HG03521 (cell line): ENCODE measurements around the gene BMP2K.
"Not testable (repeated sequence)": the region's sequence is repeated elsewhere in the genome, so short reads cannot be mapped to it uniquely, and the experiment has no call there.

Experiments used
- ATAC-seq: cut with Tn5 transposase; IDR thresholded peaks from one replicate; pipeline ENCODE4 v1.9.1; 2021; ENCODE audit warnings: mild to moderate bottlenecking, moderate library complexity; ENCODE audit not compliant: unreplicated experiment

Gene BMP2K

DNA sequence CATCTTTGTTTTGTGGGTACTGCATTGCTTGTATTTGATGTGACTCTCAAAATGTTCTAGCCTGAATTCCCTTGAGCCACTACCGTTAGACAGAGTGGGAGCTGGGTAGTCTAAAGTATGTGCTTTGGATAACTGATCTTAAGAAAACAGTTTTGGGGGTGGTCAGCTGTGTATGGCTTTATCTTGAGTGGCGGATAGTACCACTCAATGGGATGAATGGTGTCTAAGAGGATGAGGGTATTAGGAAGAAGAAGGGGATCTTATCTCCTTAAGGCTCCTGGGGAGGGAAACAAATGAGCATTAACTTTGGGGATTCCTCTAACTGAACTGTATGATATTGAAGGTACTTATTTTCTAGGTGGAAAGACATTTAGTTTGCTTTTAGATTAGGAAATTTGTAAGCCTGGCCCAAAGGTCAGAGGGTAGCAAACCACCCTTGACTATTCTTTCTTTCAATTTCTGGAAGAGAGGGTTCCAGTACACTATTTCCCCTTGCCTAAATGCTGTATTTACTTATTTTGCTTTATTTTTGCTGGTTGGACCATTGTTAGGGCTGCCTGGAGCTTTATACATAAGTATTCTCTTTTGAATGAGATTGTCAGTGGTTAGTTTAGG is 11.3 kb downstream of the BMP2K start:
- no peak for ATAC-seq

DNA sequence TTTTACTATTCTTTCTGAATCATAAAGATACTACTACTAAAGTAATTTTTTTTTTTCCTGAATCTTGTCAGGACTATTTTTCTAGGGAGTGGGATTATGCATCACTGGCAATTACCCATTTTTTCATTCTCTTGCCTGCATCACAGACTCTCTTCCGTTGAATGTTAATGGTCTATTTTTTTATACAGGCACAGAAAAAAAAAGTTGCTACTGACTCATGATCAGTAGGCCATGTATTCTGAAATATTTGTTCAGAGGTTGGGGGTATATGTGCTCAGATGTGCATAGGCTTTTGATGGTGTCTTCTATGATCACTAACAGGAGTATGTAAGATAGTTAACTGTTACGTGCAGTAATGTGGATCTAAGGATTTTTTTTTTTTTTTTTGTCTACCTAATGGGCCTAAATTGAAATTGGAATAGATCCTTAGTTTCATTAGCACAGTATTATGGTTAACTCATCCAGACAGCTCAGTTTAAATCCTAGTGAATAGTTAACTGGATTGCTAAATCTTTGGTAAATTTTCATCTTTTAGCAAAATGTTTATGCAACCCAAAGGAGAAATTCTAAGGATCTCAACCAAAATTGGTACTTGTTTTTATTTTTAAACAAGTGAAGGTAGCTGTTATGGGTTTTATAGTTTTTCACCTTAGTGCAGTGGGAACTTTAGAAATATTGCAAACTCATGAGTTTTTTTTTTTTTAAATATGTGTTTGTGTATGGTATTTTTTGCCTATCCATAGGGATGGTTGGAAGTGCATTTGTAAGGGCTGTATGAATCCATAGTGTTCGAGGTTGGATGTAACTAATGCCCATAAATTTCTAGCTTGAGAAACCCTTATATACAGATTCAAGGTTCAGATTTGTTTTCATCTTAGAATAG is 12.1 kb downstream of the BMP2K start:
- ATAC-seq: no peak

- ATAC-seq: not testable (repeated sequence)
Observed at GRCh38 chr4:78795594-78796416, 19.7 kb downstream of the BMP2K start.

GRCh38 chr4:78796526-78796925 is 20.4 kb downstream of the BMP2K start:
- ATAC-seq: no peak

GRCh38 chr4:78797777-78798284 is 21.7 kb downstream of the BMP2K start:
- ATAC-seq: no peak

DNA sequence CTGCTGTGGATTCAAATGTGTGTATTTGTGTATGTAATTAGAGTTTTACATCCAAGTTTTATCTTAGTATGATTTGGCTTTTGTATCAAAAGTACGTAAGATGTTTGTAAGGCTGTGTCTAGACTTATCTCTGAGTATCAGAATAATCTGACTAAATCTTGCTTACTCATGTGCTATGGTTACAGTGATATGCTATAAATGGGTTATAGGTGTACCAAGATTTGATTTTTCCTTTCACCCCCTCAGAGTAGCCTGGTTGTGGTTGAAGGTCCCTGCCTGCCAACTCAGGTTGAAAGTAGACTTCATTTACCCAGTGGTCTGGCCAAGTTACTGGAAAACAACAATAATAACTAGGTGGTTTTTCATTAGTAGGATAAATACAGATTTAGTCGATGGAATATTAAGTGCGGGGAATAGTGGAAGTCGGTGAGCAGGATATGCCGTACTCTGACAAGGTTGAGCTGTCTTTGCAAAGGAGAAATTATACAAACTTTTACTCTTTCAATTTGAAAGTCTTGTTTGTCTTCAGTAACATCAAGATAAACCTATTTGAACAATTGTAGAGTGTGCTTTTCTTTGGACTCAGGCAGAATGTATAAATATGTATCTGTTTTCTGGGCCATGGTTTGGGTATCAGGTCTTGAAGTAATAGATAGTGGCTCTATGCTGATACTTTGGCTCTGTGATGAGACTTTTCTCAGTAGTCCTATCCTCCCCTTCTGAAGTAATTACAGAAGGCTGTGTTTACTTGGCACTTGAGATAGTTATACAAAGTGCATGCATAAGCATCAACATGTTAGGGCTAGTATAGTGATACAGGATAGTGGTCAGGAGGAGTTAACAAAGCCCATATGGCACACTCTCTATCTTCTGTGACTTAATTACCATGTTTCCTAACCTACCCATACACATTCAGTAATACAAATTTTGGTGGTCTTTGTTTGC is 23.7 kb downstream of the BMP2K start:
- no peak for ATAC-seq

GRCh38 chr4:78800965-78801364 is 24.8 kb downstream of the BMP2K start:
- no peak for ATAC-seq

DNA sequence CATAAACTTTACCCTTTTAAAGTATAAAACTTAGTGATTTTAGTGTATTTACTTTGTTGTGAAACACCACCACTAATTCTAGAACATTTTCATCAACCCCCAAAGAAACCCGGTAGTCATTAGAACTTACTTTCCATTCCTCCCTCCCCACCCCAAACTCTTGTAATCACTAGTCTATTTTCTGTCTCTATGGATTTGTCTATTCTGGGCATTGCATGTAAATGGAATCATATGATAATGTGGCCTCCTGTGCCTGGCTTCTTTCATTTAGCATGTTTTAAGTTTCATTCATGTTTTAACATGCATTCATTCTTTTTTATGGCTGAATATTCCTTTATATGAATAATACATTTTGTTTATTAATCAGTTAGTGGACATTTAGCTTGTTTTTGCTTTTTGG is 27.8 kb downstream of the BMP2K start:
- ATAC-seq: no peak

DNA sequence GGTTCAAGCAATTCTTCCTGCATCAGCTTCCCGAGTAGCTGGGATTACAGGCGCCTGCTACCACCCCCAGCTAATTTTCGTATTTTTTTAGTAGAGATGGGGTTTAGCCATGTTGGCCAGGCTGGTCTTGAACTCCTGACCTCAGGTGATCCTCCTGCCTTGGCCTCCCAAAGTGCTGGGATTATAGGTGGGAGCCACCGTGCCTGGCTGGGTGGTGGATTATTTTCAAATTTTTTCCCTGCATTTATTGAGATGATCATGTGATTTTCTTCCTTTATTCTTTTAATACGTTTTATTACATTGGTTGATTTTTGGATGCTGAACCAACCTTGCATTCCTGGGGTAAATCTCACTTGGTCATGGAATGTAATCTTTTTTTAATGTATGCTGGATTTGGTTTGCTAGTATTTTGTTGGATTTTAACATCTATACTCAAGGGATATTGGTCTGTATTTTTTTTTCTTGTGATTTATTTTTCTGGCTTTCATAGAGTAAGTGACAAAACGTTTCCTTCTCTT is 30.9 kb downstream of the BMP2K start:
- no peak for ATAC-seq

DNA sequence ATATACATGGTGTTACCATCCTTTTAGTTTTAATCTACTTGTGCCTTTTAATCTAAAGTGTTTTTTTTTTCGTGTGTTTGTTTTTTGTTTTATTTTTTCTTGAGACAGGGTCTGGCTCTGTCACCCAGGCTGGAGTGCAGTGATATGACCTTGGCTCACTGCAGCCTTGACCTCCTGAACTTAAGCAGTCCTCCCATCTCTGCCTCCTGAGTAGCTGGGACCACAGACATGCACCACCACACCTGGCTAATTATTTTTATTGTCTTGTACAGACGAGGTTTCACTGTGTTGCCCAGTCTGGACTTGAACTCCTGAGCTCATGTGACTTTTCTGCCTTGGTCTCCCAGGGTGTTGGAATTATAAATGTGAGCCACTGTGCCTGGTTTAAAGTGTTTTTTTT is 33.1 kb downstream of the BMP2K start:
- ATAC-seq: no peak

DNA sequence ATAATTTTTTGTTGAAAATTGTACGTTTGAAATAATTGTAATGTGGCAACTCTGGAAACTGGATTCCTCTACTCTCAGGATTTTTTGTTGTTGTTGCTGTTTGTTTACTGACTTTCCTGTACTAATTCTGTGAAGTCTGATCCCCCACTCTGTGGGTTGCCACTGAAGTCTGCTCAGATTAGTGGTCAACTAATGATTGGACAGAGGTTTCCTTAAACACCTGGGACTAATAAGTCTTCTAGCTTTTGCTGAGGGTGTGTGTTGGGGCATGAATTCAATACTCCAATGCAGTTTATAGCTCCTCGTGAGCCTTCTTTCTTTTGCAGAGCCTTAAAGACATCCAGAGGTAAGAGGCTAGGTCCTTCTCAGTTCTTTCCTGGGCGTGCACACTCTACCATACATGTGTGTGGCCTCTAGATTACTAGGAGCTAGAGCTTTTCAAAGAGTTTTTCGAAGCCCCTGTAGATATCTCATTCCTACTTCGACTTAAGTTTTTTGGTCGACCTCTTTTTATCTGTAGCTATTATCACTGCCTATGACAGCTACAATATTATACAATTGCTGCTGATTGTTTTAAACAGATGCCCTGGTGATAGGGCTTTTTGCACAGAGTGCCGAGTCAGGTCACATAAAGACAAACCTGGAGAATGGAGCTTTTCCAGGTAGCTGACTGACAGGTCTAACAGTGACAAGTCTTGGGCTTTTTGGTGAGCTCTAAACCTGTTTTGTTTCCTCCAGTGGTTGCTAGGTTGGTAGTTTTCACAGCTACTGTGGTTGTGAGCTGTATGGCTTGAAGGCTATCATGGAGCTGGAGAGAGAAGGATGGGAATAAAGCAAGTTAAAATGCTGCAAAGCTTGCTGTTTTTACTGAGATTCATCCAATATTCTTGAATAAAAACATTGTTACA is 34.0 kb downstream of the BMP2K start:
- ATAC-seq: no peak

DNA sequence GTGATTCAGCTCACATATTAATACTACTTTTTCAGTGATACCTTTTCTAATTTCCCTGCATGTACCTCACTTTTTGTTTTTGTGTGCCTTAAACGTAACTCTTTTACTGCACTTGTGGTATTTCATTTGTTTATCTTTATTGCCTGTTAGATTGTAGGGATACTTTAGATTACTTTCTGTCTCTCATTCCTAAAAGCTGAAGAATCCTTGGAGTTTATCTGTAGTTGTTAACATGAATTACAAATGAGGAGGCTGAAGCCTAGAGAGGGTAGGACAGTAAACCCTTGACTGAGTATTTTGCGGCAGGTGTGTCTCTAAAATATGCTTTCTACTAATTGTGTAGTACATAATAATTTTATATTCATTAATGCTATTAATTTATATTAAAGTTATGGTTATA is 34.9 kb downstream of the BMP2K start:
- ATAC-seq: no peak

DNA sequence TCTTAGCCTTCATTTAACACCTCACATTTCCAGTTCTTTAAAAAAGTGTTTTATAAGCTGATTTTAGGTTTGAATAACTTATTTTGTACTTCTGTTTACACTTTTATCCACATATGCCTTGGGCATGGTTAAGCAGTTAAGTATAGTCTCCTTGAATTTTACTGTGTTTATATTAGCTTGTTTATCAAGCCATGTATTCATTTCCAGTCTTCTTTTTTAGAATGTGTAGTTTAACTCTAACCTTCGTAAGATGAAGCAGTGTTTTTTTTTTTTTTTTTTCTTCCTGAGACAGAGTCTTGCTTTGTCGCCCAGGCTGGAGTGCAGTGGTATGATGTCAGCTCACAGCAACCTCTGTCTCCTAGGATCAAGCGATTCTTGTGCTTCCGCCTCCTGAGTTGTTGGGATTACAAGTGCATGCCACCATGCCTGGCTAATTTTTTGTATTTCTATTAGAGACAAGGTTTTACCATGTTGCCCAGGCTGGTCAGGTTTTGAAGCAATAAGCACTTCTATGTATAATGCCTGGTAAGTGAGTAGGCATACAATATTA is 42.5 kb downstream of the BMP2K start:
- ATAC-seq: no peak

DNA sequence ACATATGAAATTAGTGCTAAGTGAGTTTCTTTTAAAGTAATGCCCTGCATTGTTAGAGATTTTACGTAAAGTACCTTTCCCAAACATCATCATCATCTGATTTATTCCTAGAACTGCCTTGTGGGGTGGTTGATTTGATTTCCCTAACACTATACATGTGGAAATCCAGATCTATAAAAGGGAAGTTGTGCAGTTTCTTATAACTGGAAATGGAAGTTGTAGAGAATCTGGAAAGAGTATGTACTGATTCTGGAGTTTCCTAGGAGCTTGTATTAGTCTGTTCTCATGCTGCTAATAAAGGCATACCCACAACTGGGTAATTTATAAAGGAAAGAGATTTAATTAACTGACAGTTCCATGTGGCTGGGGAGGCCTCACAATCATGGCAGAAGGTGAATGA is 47.9 kb downstream of the BMP2K start:
- no peak for ATAC-seq

DNA sequence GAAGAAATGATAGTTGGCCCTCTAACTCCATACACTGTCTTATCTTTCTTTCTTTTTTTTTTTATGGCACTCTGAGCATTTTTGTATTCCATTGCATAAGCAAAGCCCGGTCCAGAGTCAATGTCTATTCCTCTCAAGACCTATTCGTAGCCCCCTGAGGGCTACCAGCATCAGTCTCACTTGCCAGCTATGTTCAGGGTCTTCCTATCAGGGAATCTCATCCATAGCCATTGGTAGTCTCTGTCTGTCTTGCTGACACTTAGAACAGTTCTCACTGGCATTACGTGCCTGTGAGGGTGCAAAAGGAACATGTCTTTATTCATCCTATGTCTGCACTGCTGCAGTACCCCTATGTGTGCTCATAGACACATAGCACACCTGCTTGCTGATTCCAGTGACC is 51.0 kb downstream of the BMP2K start:
- no peak for ATAC-seq

DNA sequence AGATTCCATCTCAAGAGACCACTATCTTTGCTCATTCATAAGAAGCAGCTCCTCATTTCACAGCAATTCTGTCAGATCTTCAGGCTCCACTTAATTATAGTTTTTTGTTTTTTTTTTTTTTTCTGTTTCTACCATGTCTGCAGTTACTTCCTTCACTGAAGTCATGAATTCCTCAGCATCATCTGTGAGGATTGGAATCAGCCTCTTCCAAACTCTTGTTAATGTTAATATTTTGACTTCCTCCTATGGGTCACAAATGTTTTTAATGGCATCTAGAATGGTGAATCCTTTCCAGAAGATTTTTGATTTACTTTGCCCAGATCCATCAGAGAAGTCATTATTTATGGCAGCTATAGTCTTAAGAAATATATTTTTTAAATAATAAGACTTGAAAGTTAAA is 53.1 kb downstream of the BMP2K start:
- no peak for ATAC-seq

DNA sequence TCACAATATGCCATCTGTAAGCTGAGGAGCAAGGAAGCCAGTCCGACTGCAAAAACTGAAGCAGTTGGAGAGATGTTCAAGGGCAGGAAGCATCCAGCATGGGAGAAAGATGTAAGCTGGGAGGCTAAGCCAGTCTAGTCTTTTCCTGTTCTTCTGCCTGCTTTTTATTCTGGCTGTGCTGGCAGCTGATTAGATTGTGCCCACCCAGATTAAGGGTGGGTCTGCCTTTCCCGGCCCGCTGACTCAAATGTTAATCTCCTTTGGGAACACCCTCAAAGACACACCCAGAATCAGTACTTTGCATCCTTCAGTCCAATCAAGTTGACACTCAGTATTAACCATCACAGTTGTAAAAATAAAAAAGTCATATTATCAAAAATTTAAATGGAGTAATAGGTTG is 63.5 kb downstream of the BMP2K start:
- ATAC-seq: not testable (repeated sequence)

- ATAC-seq: not testable (repeated sequence)
Observed at GRCh38 chr4:78840286-78840685, 64.1 kb downstream of the BMP2K start.

DNA sequence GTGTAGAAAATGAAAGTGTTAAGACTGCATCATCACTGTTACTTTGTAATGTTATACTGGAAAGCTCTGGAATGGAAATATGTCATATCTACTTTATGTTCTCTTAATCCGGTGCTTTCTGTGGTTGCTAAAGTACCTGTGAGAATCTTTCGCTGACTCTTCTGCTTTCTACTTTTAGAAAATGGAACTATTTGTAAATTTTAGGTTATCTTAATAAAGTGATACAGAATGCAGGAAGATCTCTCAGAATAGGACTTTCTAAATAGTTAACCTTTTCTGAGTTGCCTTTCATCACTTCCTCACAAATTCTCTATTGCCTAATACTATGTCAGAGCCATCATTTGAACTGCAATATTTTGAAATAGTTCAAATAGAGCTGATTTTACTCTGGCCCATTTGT is 69.3 kb downstream of the BMP2K start:
- peak; percentile 74 for ATAC-seq
